Measurements from ENCODE around the gene PARL. TPM values are rescaled to one million over a fixed set of nuclear protein-coding genes. Genes with fewer than 3 reads are reported as not detected.

Gene PARL
- total and polyA plus RNA-seq, 9 of the 15 experiments (the other 6 are each of a cell fraction or from before 2014, with no cell fraction given), result 39.5 to 82.4 (median 57.4) TPM

GRCh38 chr3:183878071-183878470 lies 6.6 kb downstream of the PARL start (continued):
- TF ChIP-seq ZBTB5 (IDR thresholded peaks at IDR 0.05), result no peak
- TF ChIP-seq CCAR2 (IDR thresholded peaks at IDR 0.05; ENCODE audit: low read depth, low read length), result no peak
- TF ChIP-seq GABPB2 (CRISPR knock-in tag; conservative IDR thresholded peaks at IDR 0.05), result no peak
- TF ChIP-seq CEBPB (tag; IDR thresholded peaks at IDR 0.05), result peak; percentile 96
- TF ChIP-seq ZNF24 (IDR thresholded peaks at IDR 0.05), result no peak
- no peak for TF ChIP-seq HEY1 (CRISPR knock-in tag; IDR thresholded peaks at IDR 0.05; ENCODE audit: borderline replicate concordance)
- TF ChIP-seq TSC22D4 (tag; IDR thresholded peaks at IDR 0.05), result no peak
- no peak for TF ChIP-seq ZNF224 (CRISPR knock-in tag; IDR thresholded peaks at IDR 0.05)
- TF ChIP-seq ATF2 (CRISPR knock-in tag; IDR thresholded peaks at IDR 0.05), result no peak
- TF ChIP-seq IRF2 (CRISPR knock-in tag; IDR thresholded peaks at IDR 0.05), result no peak
- no peak for TF ChIP-seq HNRNPLL (IDR thresholded peaks at IDR 0.05; ENCODE audit: low read depth, low read length, poor library complexity, severe bottlenecking)
- TF ChIP-seq HNRNPL (IDR thresholded peaks at IDR 0.05; ENCODE audit: low read depth, low read length), result no peak
- no peak for TF ChIP-seq AFF1 (IDR thresholded peaks at IDR 0.05; ENCODE audit: low read depth in 1 of 2, partially characterized antibody in 2 of 2)
- no peak for TF ChIP-seq DNMT1 (IDR thresholded peaks at IDR 0.05)
- TF ChIP-seq XRCC4 (IDR thresholded peaks at IDR 0.05; ENCODE audit: extremely low read depth, insufficient read depth, insufficient read length), result no peak
- TF ChIP-seq, protein P1, sequence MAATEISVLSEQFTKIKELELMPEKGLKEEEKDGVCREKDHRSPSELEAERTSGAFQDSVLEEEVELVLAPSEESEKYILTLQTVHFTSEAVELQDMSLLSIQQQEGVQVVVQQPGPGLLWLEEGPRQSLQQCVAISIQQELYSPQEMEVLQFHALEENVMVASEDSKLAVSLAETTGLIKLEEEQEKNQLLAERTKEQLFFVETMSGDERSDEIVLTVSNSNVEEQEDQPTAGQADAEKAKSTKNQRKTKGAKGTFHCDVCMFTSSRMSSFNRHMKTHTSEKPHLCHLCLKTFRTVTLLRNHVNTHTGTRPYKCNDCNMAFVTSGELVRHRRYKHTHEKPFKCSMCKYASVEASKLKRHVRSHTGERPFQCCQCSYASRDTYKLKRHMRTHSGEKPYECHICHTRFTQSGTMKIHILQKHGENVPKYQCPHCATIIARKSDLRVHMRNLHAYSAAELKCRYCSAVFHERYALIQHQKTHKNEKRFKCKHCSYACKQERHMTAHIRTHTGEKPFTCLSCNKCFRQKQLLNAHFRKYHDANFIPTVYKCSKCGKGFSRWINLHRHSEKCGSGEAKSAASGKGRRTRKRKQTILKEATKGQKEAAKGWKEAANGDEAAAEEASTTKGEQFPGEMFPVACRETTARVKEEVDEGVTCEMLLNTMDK (IDR thresholded peaks at IDR 0.05; ENCODE audit: borderline replicate concordance, insufficient read depth, low read depth, low read length, poor library complexity, severe bottlenecking), result no peak
- TF ChIP-seq ZBTB1 (CRISPR knock-in tag; IDR thresholded peaks at IDR 0.05; ENCODE audit: borderline replicate concordance, low read depth), result peak; percentile 62; the same call in 1 of the 2 replicates
- no peak for TF ChIP-seq PHF20 (IDR thresholded peaks at IDR 0.05; ENCODE audit: partially characterized antibody)
- no peak for TF ChIP-seq ESRRB (CRISPR knock-in tag; IDR thresholded peaks at IDR 0.05; ENCODE audit: borderline replicate concordance)
